Fibroblast of lung (primary cell): ENCODE measurements around the gene DTX1. TPM values are rescaled to one million over a fixed set of nuclear protein-coding genes. Genes with fewer than 3 reads are reported as not detected.
"Not testable (repeated sequence)": the region's sequence is repeated elsewhere in the genome, so short reads cannot be mapped to it uniquely, and the experiment has no call there.

Experiments used
- DNase-seq, 2 donors: peaks; one replicate each; pipeline versions ENCODE4 v3.0.0 to v3.0.0-alpha.2; 2010; ENCODE audit warnings: low read depth in 2 of 2
- H2AFZ ChIP-seq: 2 replicates; pipeline ENCODE4 v1.5.1; 2012; ENCODE audit warnings: low read length, control low read depth, inconsistent platforms
- H3K27ac ChIP-seq: 2 replicates; pipeline ENCODE4 v1.5.1; 2011; ENCODE audit warnings: low read length, control low read depth; ENCODE audit not compliant: insufficient read depth
- H3K27me3 ChIP-seq: 2 replicates; pipeline ENCODE4 v1.5.1; 2011; ENCODE audit warnings: mild to moderate bottlenecking, low read length; ENCODE audit not compliant: control insufficient read depth, insufficient read depth
- H3K36me3 ChIP-seq: 2 replicates; pipeline ENCODE4 v1.5.1; 2011; ENCODE audit warnings: low read length; ENCODE audit not compliant: control insufficient read depth, insufficient read depth
- H3K4me1 ChIP-seq: 2 replicates; pipeline ENCODE4 v1.5.1; 2011; ENCODE audit warnings: low read length; ENCODE audit not compliant: control insufficient read depth, insufficient read depth; ENCODE audit errors: extremely low read depth
- H3K4me2 ChIP-seq: 2 replicates; pipeline ENCODE4 v1.5.1; 2011; ENCODE audit warnings: low read length, control low read depth; ENCODE audit not compliant: insufficient read depth; ENCODE audit errors: extremely low read depth
- H3K4me3 ChIP-seq, 4 experiments: fragments of 200-600 bp in 1 of 4; sonication (generic) in 1 of 4; replicated peaks in 1 of 4; 2 replicates each; pipeline ENCODE4 v1.5.1; 2011 to 2016; ENCODE audit warnings: low read length in 4 of 4, low read depth in 3 of 4, mild to moderate bottlenecking in 3 of 4, control low read depth in 2 of 4, inconsistent platforms in 1 of 4, mixed read lengths in 1 of 4; ENCODE audit not compliant: insufficient read depth in 1 of 4; ENCODE audit errors: control extremely low read depth in 1 of 4
- H3K79me2 ChIP-seq: 2 replicates; pipeline ENCODE4 v1.5.1; 2012; ENCODE audit warnings: mild to moderate bottlenecking, low read length, inconsistent platforms; ENCODE audit not compliant: control insufficient read depth, insufficient read depth
- H3K9ac ChIP-seq: 2 replicates; pipeline ENCODE4 v1.5.1; 2011; ENCODE audit warnings: mild to moderate bottlenecking, low read length, control low read depth; ENCODE audit not compliant: insufficient read depth
- H3K9me3 ChIP-seq: 2 replicates; pipeline ENCODE4 v1.5.1; 2012; ENCODE audit warnings: low read depth, low read length; ENCODE audit not compliant: control insufficient read depth, insufficient read depth
- H4K20me1 ChIP-seq: 2 replicates; pipeline ENCODE4 v1.5.1; 2011; ENCODE audit warnings: low read length; ENCODE audit not compliant: control insufficient read depth, insufficient read depth; ENCODE audit errors: extremely low read depth
- EZH2 ChIP-seq: IDR thresholded peaks from 2 replicates; pipeline ENCODE4 v1.5.1; 2012; ENCODE audit warnings: low read length, control low read depth, mild to moderate bottlenecking; ENCODE audit errors: missing control alignments
- polyA plus RNA-seq, 2 donors: library from polyadenylated mRNA; depleted of rRNA in 1 of 2; stranded (reverse) in 1 of 2; unstranded in 1 of 2; fragments of >200 nt; gene quantifications; 2 replicates each; pipeline ENCODE4 v1.2.1, GENCODE V29; 2011 to 2012; ENCODE audit warnings: missing spikeins in 1 of 2
- total RNA-seq: library from RNA; depleted of rRNA; stranded (reverse); fragments of >200 nt; gene quantifications from 2 replicates; pipeline ENCODE4 v1.2.1, GENCODE V29; 2014
- TF ChIP-seq, protein P1 (sequence below), 2 donors: IDR thresholded peaks in 1 of 2; conservative IDR thresholded peaks in 1 of 2; 1 replicate in 1 of 2; 2 replicates in 1 of 2; pipeline ENCODE4 v1.5.1; 2011 to 2012; ENCODE audit warnings: low read length in 2 of 2, control low read depth in 1 of 2, inconsistent platforms in 1 of 2, low read depth in 1 of 2, mild to moderate bottlenecking in 1 of 2

Gene DTX1
- total and polyA plus RNA-seq, 2 donors (not counting 1 experiment from before 2014, with no cell fraction given): not detected

- Histone ChIP-seq H3K79me2 (no peaks in the 10 kb centered on the region), H3K36me3 (no peaks in the 10 kb centered on the region), H3K4me2 (no peak overlapping the region), H4K20me1 (no peaks in the 10 kb centered on the region), H3K9ac (no peak overlapping the region), H2AFZ (no peak overlapping the region), H3K9me3 (no peaks in the 10 kb centered on the region), H3K27me3 (no peaks in the 10 kb centered on the region), H3K4me3 (no peak overlapping the region), H3K27ac (no peak overlapping the region), H3K4me1 (no peaks in the 10 kb centered on the region)
- no peak for DNase-seq
- TF ChIP-seq, protein P1, sequence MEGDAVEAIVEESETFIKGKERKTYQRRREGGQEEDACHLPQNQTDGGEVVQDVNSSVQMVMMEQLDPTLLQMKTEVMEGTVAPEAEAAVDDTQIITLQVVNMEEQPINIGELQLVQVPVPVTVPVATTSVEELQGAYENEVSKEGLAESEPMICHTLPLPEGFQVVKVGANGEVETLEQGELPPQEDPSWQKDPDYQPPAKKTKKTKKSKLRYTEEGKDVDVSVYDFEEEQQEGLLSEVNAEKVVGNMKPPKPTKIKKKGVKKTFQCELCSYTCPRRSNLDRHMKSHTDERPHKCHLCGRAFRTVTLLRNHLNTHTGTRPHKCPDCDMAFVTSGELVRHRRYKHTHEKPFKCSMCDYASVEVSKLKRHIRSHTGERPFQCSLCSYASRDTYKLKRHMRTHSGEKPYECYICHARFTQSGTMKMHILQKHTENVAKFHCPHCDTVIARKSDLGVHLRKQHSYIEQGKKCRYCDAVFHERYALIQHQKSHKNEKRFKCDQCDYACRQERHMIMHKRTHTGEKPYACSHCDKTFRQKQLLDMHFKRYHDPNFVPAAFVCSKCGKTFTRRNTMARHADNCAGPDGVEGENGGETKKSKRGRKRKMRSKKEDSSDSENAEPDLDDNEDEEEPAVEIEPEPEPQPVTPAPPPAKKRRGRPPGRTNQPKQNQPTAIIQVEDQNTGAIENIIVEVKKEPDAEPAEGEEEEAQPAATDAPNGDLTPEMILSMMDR (conservative IDR thresholded peaks at IDR 0.05 in 1 of 2, IDR thresholded peaks at IDR 0.05 in 1 of 2; ENCODE audit: low read depth in 1 of 2, low read length in 2 of 2): no peak
- TF ChIP-seq EZH2: no peak
These were observed 60.3 kb downstream of the DTX1 start for GRCh38 chr12:113116875-113117274.

GRCh38 chr12:113117684-113118083 is 61.2 kb downstream of the DTX1 start:
- H3K4me2 ChIP-seq, H4K20me1 ChIP-seq, H2AFZ ChIP-seq, H3K4me3 ChIP-seq, H3K79me2 ChIP-seq, H3K36me3 ChIP-seq, H3K9me3 ChIP-seq, H3K27ac ChIP-seq, H3K27me3 ChIP-seq, H3K9ac ChIP-seq, H3K4me1 ChIP-seq: not testable (repeated sequence)
- DNase-seq: peak in 1 of 2 donors; percentile 33

DNA sequence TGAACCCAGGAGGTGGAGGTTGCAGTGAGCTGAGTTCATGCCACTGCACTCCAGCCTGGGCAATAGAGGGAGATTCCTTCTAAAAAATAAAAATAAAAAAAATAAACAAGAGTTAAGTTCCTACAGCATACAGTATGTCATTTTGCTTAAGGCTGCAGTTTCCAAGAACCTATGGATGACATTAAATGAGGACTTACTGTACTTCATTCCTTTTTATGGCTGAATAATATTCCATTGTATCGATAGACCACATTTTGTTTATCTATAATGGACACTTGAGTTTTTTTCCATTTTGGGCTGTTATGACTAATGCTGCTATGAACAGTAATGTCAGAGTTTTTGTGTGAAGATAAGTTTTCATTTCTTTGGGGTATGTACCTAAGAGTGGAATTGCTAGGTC is 61.6 kb downstream of the DTX1 start:
- H3K4me3 ChIP-seq: no peak overlapping the region
- no peaks in the 10 kb centered on the region for H3K36me3 ChIP-seq
- no peaks in the 10 kb centered on the region for H3K9me3 ChIP-seq
- H3K27ac ChIP-seq: no peak overlapping the region
- DNase-seq: no peak
- H3K4me2 ChIP-seq: no peak overlapping the region
- no peaks in the 10 kb centered on the region for H3K27me3 ChIP-seq
- no peaks in the 10 kb centered on the region for H3K4me1 ChIP-seq
- no peaks in the 10 kb centered on the region for H3K79me2 ChIP-seq
- no peak overlapping the region for H3K9ac ChIP-seq
- TF ChIP-seq, protein P1 (conservative IDR thresholded peaks at IDR 0.05 in 1 of 2, IDR thresholded peaks at IDR 0.05 in 1 of 2; ENCODE audit: low read depth in 1 of 2, low read length in 2 of 2): no peak
- no peak for TF ChIP-seq EZH2
- no peaks in the 10 kb centered on the region for H4K20me1 ChIP-seq
- no peak overlapping the region for H2AFZ ChIP-seq
